ENCODE results near the gene AKAP7. TPM values are rescaled to one million over a fixed set of nuclear protein-coding genes. Genes with fewer than 3 reads are reported as not detected.
"Not testable (repeated sequence)": the region's sequence is repeated elsewhere in the genome, so short reads cannot be mapped to it uniquely, and the experiment has no call there.

AKAP7 gene
- total RNA-seq, 1 donor from 2014 or later = 10.9 TPM

DNA sequence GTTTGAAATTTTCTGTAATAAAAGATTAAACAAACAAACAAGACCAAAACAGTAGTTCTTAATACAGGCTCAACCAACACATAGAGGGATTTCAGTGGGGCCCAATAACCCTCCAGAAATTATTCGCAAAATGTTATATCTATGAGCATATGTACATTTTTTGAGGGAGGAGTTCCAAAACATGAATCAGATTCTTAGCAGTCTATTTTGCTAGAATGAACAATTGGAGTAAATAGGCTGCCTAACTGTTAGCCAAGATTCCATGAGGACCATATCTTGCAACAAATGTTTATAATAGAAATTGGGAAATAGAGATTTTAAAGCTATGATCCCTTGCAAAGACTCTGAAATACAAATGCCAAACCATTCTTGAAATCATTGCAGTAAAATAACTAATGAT lies 186.3 kb downstream of the AKAP7 start:
- TF ChIP-seq, protein P1, sequence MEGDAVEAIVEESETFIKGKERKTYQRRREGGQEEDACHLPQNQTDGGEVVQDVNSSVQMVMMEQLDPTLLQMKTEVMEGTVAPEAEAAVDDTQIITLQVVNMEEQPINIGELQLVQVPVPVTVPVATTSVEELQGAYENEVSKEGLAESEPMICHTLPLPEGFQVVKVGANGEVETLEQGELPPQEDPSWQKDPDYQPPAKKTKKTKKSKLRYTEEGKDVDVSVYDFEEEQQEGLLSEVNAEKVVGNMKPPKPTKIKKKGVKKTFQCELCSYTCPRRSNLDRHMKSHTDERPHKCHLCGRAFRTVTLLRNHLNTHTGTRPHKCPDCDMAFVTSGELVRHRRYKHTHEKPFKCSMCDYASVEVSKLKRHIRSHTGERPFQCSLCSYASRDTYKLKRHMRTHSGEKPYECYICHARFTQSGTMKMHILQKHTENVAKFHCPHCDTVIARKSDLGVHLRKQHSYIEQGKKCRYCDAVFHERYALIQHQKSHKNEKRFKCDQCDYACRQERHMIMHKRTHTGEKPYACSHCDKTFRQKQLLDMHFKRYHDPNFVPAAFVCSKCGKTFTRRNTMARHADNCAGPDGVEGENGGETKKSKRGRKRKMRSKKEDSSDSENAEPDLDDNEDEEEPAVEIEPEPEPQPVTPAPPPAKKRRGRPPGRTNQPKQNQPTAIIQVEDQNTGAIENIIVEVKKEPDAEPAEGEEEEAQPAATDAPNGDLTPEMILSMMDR (IDR thresholded peaks at IDR 0.05; ENCODE audit: borderline replicate concordance) = no peak
- Histone ChIP-seq H3K4me1 (no peaks in the 10 kb centered on the region), H3K36me3 (no peaks in the 10 kb centered on the region), H3K4me3 (no peak overlapping the region), H3K9me3 (replicated peaks) (peaks cover 7% of the 10 kb centered on the region), H3K27me3 (ENCODE audit: low read depth) (no peaks in the 10 kb centered on the region), H3K27ac (replicated peaks) (no peak overlapping the region)
- intact Hi-C loops (cut with micrococcal nuclease) = no loop called here
- DNase-seq = no peak

DNA sequence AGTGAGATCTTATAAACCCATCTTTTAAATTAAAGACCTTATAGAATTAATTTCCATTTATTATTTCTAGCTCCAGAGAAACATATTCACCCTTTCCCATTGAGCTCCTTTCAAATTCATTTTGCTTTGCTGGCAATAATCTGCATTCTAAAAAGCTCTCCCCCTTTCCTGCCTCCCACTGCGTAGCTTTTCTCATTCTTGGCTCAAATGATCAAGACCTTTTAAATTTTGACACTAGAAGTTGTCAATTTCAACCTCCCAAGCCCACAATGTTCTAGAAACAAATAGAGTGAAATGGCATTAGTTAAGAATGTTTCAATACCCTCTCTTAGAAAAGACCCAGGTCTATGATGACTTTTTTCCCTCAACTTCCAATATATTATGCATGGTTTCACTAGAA lies 186.9 kb downstream of the AKAP7 start:
- H3K4me3 ChIP-seq = no peak overlapping the region
- DNase-seq = no peak
- H3K4me1 ChIP-seq = no peaks in the 10 kb centered on the region
- no peaks in the 10 kb centered on the region for H3K27me3 ChIP-seq (ENCODE audit: low read depth)
- peaks cover 2% of the 10 kb centered on the region for H3K9me3 ChIP-seq (replicated peaks)
- intact Hi-C loops (cut with micrococcal nuclease) = no loop called here
- H3K36me3 ChIP-seq = no peaks in the 10 kb centered on the region
- TF ChIP-seq, protein P1 (IDR thresholded peaks at IDR 0.05; ENCODE audit: borderline replicate concordance) = no peak
- H3K27ac ChIP-seq (replicated peaks) = no peak overlapping the region

DNA sequence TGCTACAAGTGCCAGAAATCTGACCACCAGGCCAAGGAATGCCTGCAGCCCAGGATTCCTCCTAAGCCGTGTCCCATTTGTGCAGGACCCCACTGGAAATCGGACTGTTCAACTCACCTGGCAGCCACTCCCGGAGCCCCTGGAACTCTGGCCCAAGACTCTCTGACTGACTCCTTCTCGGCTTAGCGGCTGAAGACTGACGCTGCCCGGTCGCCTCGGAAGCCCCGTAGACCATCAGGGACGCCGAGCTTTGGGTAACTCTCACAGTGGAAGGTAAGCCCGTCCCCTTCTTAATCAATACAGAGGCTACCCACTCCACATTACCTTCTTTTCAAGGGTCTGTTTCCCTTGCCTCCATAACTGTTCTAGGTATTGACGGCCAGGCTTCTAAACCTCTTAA lies 190.4 kb downstream of the AKAP7 start:
- H3K36me3 ChIP-seq; H3K4me3 ChIP-seq; H3K27ac ChIP-seq (replicated peaks); H3K27me3 ChIP-seq (ENCODE audit: low read depth); intact Hi-C loops (cut with micrococcal nuclease); H3K9me3 ChIP-seq (replicated peaks); DNase-seq; H3K4me1 ChIP-seq: not testable (repeated sequence)

DNA sequence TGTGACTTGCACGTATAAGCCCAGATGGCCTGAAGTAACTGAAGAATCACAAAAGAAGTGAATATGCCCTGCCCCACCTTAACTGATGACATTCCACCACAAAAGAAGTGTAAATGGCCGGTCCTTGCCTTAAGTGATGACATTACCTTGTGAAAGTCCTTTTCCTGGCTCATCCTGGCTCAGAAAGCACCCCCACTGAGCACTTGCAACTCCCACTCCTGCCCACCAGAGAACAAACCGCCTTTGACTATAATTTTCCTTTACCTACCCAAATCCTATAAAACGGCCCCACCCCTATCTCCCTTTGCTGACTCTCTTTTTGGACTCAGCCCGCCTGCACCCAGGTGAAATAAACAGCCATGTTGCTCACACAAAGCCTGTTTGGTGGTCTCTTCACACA lies 193.5 kb downstream of the AKAP7 start:
- H3K4me3 ChIP-seq; H3K27ac ChIP-seq (replicated peaks); intact Hi-C loops (cut with micrococcal nuclease): not testable (repeated sequence)

DNA sequence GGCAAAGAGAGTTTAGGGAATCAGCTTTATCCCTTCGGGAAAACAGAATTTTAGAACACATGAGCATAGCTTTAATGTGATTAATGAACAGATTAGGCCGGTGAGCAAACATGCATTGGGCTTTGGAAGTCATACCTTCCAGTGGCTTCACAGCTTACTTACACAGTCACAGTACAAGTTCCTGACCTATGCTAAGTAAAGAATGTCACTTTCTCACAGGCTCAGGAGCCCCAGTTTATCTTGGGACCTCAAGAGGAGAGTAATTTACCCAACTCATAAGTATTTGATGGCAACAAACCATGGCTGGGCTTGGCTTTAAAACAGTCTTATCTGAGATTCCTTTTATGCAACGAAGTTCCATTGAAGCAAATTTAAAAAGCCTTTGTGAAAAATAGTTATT lies 195.9 kb downstream of the AKAP7 start:
- intact Hi-C loops (cut with micrococcal nuclease) = no loop called here
- H3K27ac ChIP-seq (replicated peaks) = no peak overlapping the region
- H3K9me3 ChIP-seq (replicated peaks) = no peaks in the 10 kb centered on the region
- TF ChIP-seq, protein P1 (IDR thresholded peaks at IDR 0.05; ENCODE audit: borderline replicate concordance) = no peak
- H3K4me1 ChIP-seq = no peaks in the 10 kb centered on the region
- H3K27me3 ChIP-seq (ENCODE audit: low read depth) = no peaks in the 10 kb centered on the region
- DNase-seq = no peak
- H3K36me3 ChIP-seq = no peaks in the 10 kb centered on the region
- H3K4me3 ChIP-seq = no peak overlapping the region

More for the DNA sequence above, 193.5 kb downstream of the AKAP7 start:
- not testable (repeated sequence) for H3K4me1 ChIP-seq; H3K36me3 ChIP-seq; H3K27me3 ChIP-seq (ENCODE audit: low read depth); DNase-seq; H3K9me3 ChIP-seq (replicated peaks)

DNA sequence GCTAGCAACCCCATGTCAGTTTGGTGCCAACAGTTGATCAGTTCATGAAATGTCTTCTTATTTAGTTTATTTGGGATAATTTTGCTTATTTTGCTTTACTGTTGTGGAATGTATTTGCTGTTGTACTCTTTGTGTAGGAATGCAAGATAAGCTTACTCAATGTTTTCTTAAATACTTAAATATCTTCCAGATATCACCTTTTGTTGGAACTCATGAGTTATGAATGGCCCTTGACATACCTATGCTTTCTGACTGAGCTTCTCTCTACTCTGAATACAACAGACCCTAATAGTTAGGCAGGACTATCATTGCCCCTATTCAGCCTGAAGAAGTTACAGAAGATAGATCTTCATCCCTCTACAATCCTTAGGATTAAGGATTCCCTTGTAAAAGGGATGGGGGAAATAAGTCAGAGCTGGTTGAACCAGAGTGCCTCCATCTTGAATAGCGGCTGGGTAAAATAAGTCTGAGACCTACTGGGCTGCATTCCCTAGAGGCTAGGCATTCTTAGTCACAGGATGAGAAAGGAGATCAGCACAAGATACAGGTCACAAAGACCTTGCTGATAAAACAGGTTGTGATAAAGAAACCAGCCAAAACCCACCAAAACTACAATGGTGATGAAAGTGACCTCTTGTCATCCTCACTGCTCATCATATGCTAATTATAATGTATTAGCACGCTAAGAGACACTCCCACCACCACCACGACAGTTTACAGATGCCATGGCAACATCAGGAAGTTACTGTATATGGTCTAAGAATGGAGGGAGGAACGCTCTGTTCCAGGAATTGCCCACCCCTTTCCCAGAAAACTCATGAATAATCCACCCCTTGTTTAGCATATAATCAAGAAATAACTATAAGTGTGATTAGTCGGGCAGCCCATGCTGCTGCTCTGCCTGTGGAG lies 196.9 kb downstream of the AKAP7 start:
- Histone ChIP-seq H3K4me3 (no peak overlapping the region), H3K27ac (replicated peaks) (no peak overlapping the region), H3K27me3 (ENCODE audit: low read depth) (no peaks in the 10 kb centered on the region), H3K9me3 (replicated peaks) (no peaks in the 10 kb centered on the region), H3K4me1 (no peaks in the 10 kb centered on the region), H3K36me3 (no peaks in the 10 kb centered on the region)
- TF ChIP-seq, protein P1 (IDR thresholded peaks at IDR 0.05; ENCODE audit: borderline replicate concordance) = no peak
- DNase-seq = no peak
- intact Hi-C loops (cut with micrococcal nuclease) = no loop called here

Other genes starting within 250 kb of the AKAP7 start
- gene EPB41L2, start 72.2 kb upstream of the AKAP7 start, total RNA-seq = 70.8 TPM

All from left ventricle myocardium inferior (tissue), 1 donor.